ENCODE measurements around the gene RNASE12. TPM values are rescaled to one million over a fixed set of nuclear protein-coding genes. Genes with fewer than 3 reads are reported as not detected.

The RNASE12 gene
- total RNA-seq, 1 donor from 2014 or later, result not detected

DNA sequence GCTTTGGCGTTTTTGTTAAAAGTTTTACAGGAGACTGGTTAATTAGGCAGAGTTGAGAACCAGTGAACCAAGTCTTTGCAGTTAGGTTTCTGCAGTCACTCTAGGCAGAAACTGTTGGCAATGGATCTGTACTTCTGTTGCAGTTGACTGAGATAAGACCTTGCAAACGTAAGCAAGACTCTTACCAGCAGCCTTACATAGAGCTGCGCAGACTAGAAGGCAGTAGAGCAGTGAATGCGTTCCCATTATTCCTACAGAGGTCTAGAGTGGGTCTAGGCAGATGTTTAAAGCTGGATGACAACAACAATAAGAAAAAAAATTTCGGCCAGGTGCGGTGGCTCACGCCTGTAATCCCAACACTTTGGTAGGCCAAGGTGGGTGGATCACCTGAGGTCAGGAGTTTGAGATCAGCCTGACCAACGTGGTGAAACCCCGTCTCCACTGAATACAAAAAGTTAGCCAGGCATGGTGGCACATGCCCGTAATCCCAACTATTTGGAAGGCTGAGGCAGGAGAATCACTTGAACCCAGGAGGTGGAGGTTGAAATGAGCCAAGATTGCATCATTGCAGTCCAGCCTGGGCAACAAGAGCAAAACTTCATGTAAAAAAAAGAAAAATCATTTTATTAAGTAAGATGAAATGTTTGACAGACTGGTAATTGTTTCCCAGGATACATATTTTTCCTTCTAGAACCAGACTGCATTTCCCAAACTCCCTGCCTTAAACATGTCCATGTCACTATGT is 42.6 kb downstream of the RNASE12 start:
- intact Hi-C loops (cut with micrococcal nuclease), result no loop called here

DNA sequence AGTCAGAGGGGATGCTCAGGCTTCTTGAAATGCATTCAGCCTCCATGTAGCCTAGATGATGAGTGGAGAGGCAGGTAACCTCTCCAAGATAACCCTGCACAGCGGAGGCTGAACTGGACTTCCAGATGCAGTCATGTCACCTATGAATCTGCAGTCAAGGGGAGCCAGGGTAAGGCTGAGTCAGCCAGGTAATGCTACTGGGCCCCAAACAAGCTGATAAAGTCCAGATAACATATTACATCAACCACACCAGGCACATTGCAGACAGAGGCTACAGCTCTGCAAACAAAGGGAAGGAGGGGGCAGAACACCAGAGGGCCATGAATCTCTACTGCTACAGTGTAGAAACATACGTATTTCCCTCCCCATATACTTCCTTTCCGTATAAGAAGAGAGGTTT is 44.3 kb downstream of the RNASE12 start:
- intact Hi-C loops (cut with micrococcal nuclease), result no loop called here

Other genes with a start within 250 kb of the RNASE12 start
- gene PARP2, start 247.7 kb downstream of the RNASE12 start, total RNA-seq, result 28.5 and 32.7 TPM in 2 replicates
- 35.3 and 36.3 TPM in 2 replicates for gene TEP1, start 177.9 kb downstream of the RNASE12 start, total RNA-seq
- 0.05 and 0.11 TPM in 2 replicates for gene KLHL33, start 155.2 kb downstream of the RNASE12 start, total RNA-seq
- 64.5 and 66.6 TPM in 2 replicates for gene OSGEP, start 136.6 kb downstream of the RNASE12 start, total RNA-seq
- gene APEX1, start 136.2 kb downstream of the RNASE12 start, total RNA-seq, result 169 and 170 TPM in 2 replicates
- gene PIP4P1, start 129.9 kb downstream of the RNASE12 start, total RNA-seq, result 34.2 and 36.1 TPM in 2 replicates
- 158 and 160 TPM in 2 replicates for gene PNP, start 122.0 kb downstream of the RNASE12 start, total RNA-seq
- gene RNASE10, start 85.8 kb downstream of the RNASE12 start, total RNA-seq, result 0.50 and 0.52 TPM in 2 replicates
- not detected in 2 replicates for gene RNASE9, start 30.3 kb downstream of the RNASE12 start, total RNA-seq
- gene RNASE11, start 3.4 kb downstream of the RNASE12 start, total RNA-seq, result not detected in 2 replicates
- gene OR6S1, start 50.3 kb upstream of the RNASE12 start, total RNA-seq, result not detected in 2 replicates
- 1.2 and 1.3 TPM in 2 replicates for gene RNASE4, start 93.2 kb upstream of the RNASE12 start, total RNA-seq
- 0.77 and 0.98 TPM in 2 replicates for gene ANG, start 97.4 kb upstream of the RNASE12 start, total RNA-seq
- not detected in 2 replicates for gene EDDM3A, start 154.5 kb upstream of the RNASE12 start, total RNA-seq
- not detected in 2 replicates for gene EDDM3B, start 177.0 kb upstream of the RNASE12 start, total RNA-seq
- gene RNASE6, start 189.9 kb upstream of the RNASE12 start, total RNA-seq, result 3.3 and 3.5 TPM in 2 replicates
- gene RNASE1, start 211.5 kb upstream of the RNASE12 start, total RNA-seq, result not detected in 2 replicates

Measured in T-helper 2 cell treated with Interferon-gamma antibody and Interleukin-4, amounts not matched to agents 100 ng/mL and 5 ng/mL, for 36 hours (primary cell).